GM18519 (cell line): ENCODE measurements around the gene TIAM1.

Experiments
- ATAC-seq: cut with Tn5 transposase; IDR thresholded peaks from one replicate; pipeline ENCODE4 v1.9.1; 2021; ENCODE audit warnings: mild to moderate bottlenecking, moderate library complexity; ENCODE audit not compliant: unreplicated experiment, low FRiP score

Gene TIAM1

GRCh38 chr21:31182231-31183140, 161.6 kb downstream of the TIAM1 start:
- no peak for ATAC-seq

- ATAC-seq, result no peak
Measured at GRCh38 chr21:31181082-31181750, 162.8 kb downstream of the TIAM1 start.

- ATAC-seq, result no peak
Measured at GRCh38 chr21:31180256-31181081, 163.6 kb downstream of the TIAM1 start.

GRCh38 chr21:31176725-31177124, 167.3 kb downstream of the TIAM1 start:
- ATAC-seq, result no peak

- ATAC-seq, result no peak
Measured at GRCh38 chr21:31176080-31176551, 167.9 kb downstream of the TIAM1 start.

GRCh38 chr21:31173881-31174555, 170.0 kb downstream of the TIAM1 start:
- no peak for ATAC-seq

GRCh38 chr21:31172328-31172727, 171.7 kb downstream of the TIAM1 start:
- ATAC-seq, result no peak

GRCh38 chr21:31164713-31165694, 179.1 kb downstream of the TIAM1 start:
- ATAC-seq, result no peak

GRCh38 chr21:31162827-31163226, 181.2 kb downstream of the TIAM1 start:
- ATAC-seq, result no peak

- ATAC-seq, result no peak
Measured at GRCh38 chr21:31162079-31162699, 181.9 kb downstream of the TIAM1 start.

- no peak for ATAC-seq
Measured at GRCh38 chr21:31161157-31161556, 182.9 kb downstream of the TIAM1 start.

GRCh38 chr21:31159808-31160207, 184.3 kb downstream of the TIAM1 start:
- ATAC-seq, result no peak

- ATAC-seq, result peak; percentile 52
Measured at GRCh38 chr21:31158789-31159581, 185.1 kb downstream of the TIAM1 start.

GRCh38 chr21:31157756-31158155, 186.3 kb downstream of the TIAM1 start:
- ATAC-seq, result no peak

- no peak for ATAC-seq
Measured at GRCh38 chr21:31156662-31157061, 187.4 kb downstream of the TIAM1 start.

- no peak for ATAC-seq
Measured at GRCh38 chr21:31156169-31156568, 187.9 kb downstream of the TIAM1 start.

GRCh38 chr21:31151156-31152045, 192.7 kb downstream of the TIAM1 start:
- no peak for ATAC-seq
